ENCODE data around the gene JUN. TPM values are rescaled to one million over a fixed set of nuclear protein-coding genes. Genes with fewer than 3 reads are reported as not detected.
"Not testable (repeated sequence)": the region's sequence is repeated elsewhere in the genome, so short reads cannot be mapped to it uniquely, and the experiment has no call there.

JUN gene
- total and polyA plus RNA-seq, 2 of the 4 experiments (the other 2 are of a cell fraction), result 46.6 to 89.1 TPM

GRCh38 chr1:58801286-58801685 is 17.4 kb upstream of the JUN start:
- H3K9me1 ChIP-seq (ENCODE audit: insufficient read depth, low read length); H2BK120ac ChIP-seq (ENCODE audit: low read depth, low read length); intact Hi-C loops (cut with micrococcal nuclease); H3K79me1 ChIP-seq (ENCODE audit: low read depth in 1 of 2, low read length in 2 of 2); H4K91ac ChIP-seq (ENCODE audit: insufficient read depth, low read depth, low read length); H3K27ac ChIP-seq (ENCODE audit: insufficient read depth, low read length); CTCF ChIA-PET; H3K18ac ChIP-seq (ENCODE audit: low read depth, low read length); H4K5ac ChIP-seq (ENCODE audit: low read depth, low read length); H2BK15ac ChIP-seq (ENCODE audit: low read depth, low read length); H4K20me1 ChIP-seq (ENCODE audit: insufficient read depth, low read length); H2BK5ac ChIP-seq (ENCODE audit: low read depth, low read length, poor library complexity, severe bottlenecking); H3K27me3 ChIP-seq (ENCODE audit: control insufficient read depth, insufficient read depth, low read length); H2AK9ac ChIP-seq (replicated peaks; ENCODE audit: low read depth, low read length, poor library complexity); H3K9me3 ChIP-seq (ENCODE audit: control insufficient read depth, insufficient read depth, low read length); ATAC-seq (ENCODE audit: low read depth); H2AK5ac ChIP-seq (ENCODE audit: low read depth, low read length); H2BK20ac ChIP-seq (ENCODE audit: low read depth, low read length); DNase-seq; H3K4ac ChIP-seq (ENCODE audit: low read depth, low read length); H3K4me3 ChIP-seq (ENCODE audit: insufficient read depth, low read depth, low read length); H3K4me1 ChIP-seq (ENCODE audit: control insufficient read depth, insufficient read depth, low read length); dilution Hi-C loops (cut with HindIII; ENCODE audit: low sequenced_read_pairs, unreplicated experiment); in situ Hi-C loops (cut with MboI; ENCODE audit: low sequenced_read_pairs); H3K14ac ChIP-seq (replicated peaks; ENCODE audit: low read depth, low read length); BruUV-seq (replicated peaks); H3K23ac ChIP-seq (ENCODE audit: low read depth, low read length); H3K56ac ChIP-seq (ENCODE audit: extremely low read depth, insufficient read depth, low read length); H4K8ac ChIP-seq (ENCODE audit: low read depth in 2 of 2, low read length in 2 of 2); POLR2A ChIA-PET (ENCODE audit: unreplicated experiment); H3K36me3 ChIP-seq (ENCODE audit: control insufficient read depth, insufficient read depth, low read length); H2AFZ ChIP-seq (replicated peaks; ENCODE audit: low read length, poor library complexity); H3K4me2 ChIP-seq (ENCODE audit: low read depth, low read length); H3K9ac ChIP-seq (ENCODE audit: low read depth, low read length): not testable (repeated sequence)
- no CpG with 5 or more reads among the region's 1 CpG for WGBS, 2 experiments (ENCODE audit: extremely low coverage in 2 of 2, insufficient read length in 1 of 2)

All from IMR-90 (cell line).